WTC11 (cell line): ENCODE data around the gene ATF7IP.

Source experiments
- JUN ChIP-seq: sonication (generic); formaldehyde crosslinking; IDR thresholded peaks from 2 replicates; pipeline ENCODE4 v1.8.0; 2023; ENCODE audit warnings: mild to moderate bottlenecking, missing genetic modification reagents
- TF ChIP-seq, protein P1 (sequence below): fragments of 200-600 bp; IDR thresholded peaks from 2 replicates; pipeline ENCODE4 v1.8.0; 2022; ENCODE audit warnings: antibody characterized with exemption
- TF ChIP-seq, protein P2 (sequence below): sonication (generic); formaldehyde crosslinking; IDR thresholded peaks from 2 replicates; pipeline ENCODE4 v1.8.1; 2022; ENCODE audit warnings: missing genetic modification reagents, borderline replicate concordance

DNA sequence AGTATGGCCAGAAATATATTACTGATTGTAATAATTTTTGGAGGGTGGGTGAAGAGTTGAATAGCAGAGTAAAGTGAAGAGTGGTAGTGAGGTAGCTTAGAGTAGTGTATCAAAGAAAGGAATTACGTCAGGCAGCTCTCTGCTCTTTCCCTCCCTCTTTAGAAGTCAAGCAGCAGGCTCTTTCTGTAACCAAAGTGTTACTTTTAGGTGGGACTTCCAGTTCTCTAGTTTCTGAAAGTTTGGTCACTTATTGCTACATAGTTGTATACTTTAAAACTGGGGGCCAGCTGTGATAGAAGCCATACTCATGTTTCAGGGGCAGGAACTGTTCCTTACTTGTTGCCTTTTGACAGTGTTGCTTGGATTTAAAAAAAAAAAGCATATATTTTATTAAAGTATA is 30.6 kb downstream of the ATF7IP start:
- TF ChIP-seq, protein P1, sequence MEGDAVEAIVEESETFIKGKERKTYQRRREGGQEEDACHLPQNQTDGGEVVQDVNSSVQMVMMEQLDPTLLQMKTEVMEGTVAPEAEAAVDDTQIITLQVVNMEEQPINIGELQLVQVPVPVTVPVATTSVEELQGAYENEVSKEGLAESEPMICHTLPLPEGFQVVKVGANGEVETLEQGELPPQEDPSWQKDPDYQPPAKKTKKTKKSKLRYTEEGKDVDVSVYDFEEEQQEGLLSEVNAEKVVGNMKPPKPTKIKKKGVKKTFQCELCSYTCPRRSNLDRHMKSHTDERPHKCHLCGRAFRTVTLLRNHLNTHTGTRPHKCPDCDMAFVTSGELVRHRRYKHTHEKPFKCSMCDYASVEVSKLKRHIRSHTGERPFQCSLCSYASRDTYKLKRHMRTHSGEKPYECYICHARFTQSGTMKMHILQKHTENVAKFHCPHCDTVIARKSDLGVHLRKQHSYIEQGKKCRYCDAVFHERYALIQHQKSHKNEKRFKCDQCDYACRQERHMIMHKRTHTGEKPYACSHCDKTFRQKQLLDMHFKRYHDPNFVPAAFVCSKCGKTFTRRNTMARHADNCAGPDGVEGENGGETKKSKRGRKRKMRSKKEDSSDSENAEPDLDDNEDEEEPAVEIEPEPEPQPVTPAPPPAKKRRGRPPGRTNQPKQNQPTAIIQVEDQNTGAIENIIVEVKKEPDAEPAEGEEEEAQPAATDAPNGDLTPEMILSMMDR, result no peak
- no peak for TF ChIP-seq JUN (CRISPR knock-in tag)
- TF ChIP-seq, protein P2, sequence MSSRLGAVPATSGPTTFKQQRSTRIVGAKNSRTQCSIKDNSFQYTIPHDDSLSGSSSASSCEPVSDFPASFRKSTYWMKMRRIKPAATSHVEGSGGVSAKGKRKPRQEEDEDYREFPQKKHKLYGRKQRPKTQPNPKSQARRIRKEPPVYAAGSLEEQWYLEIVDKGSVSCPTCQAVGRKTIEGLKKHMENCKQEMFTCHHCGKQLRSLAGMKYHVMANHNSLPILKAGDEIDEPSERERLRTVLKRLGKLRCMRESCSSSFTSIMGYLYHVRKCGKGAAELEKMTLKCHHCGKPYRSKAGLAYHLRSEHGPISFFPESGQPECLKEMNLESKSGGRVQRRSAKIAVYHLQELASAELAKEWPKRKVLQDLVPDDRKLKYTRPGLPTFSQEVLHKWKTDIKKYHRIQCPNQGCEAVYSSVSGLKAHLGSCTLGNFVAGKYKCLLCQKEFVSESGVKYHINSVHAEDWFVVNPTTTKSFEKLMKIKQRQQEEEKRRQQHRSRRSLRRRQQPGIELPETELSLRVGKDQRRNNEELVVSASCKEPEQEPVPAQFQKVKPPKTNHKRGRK (CRISPR knock-in tag), result no peak
